GM15510 (cell line): ENCODE measurements around the gene HELT.

ENCODE experiments used
- POLR2A ChIP-seq: IDR thresholded peaks from 3 replicates; pipeline ENCODE4 v1.6.1; 2011; ENCODE audit warnings: borderline replicate concordance; ENCODE audit not compliant: insufficient read length; ENCODE audit errors: extremely low read depth

Gene HELT

DNA sequence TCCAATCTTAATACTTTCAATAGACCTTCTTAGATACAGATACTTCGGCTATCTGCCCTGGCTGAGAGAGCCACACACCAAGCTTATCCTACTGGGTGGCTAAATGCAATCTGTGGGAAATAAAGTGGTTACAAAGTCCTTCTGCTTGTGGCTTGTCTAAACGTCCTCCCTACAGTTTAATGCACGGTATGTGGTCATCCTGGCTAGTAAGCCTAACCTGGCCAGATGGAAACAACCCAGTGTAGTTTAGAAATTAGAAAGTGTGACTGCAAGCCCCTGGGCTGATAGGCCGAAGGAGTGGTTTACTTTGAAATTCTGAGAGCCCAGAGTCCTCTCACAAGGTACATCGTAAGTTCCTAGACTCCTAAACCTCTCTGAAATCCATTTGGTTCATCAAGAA, 47.9 kb downstream of the HELT start:
- no peak for TF ChIP-seq POLR2A

DNA sequence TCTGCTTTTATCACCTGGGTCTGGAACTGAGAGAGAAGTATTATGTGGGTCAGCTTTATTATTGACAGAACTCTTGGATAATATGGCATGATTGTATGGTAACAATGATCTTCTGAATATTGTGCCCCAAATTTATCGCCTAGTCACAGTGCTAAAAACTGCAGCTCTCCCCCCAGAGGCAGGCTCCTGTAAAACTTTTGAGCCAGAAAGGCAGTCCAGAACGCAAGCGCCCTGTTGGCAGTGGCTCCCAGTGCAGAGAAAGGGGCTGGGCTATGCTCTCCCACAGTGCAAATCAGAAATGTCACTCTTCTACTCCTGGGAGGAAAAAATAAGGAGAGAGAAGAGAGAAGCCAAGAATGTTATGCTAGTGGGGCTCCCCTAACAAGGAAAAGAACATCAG, 50.5 kb downstream of the HELT start:
- TF ChIP-seq POLR2A, result no peak
